ENCODE results near the gene C13orf46.

- TF ChIP-seq CTCF (optimal IDR thresholded peaks at IDR 0.05 in 1 of 3, IDR thresholded peaks at IDR 0.05 in 1 of 3, conservative IDR thresholded peaks at IDR 0.05 in 1 of 3; ENCODE audit: extremely low read depth in 1 of 3, insufficient read depth in 2 of 3, low read length in 3 of 3) (no peak), EZH2 (IDR thresholded peaks at IDR 0.05; ENCODE audit: low read length) (no peak)
Observed at GRCh38 chr13:113917594-113918371, 56.1 kb downstream of the C13orf46 start.
